Esophagus squamous epithelium (tissue), 5 donors: Measurements from ENCODE around the gene SPATS2. TPM values are rescaled to one million over a fixed set of nuclear protein-coding genes. Genes with fewer than 3 reads are reported as not detected.
"Not testable (repeated sequence)": the region's sequence is repeated elsewhere in the genome, so short reads cannot be mapped to it uniquely, and the experiment has no call there.

Experiments used
- DNase-seq: peaks from one replicate; lab custom pipeline; 2025; lab: John Stamatoyannopoulos, UW
- H3K27ac ChIP-seq, 4 donors: fragments of 200-600 bp; sonication (generic); one replicate each; pipeline ENCODE4 v1.5.1; 2016 to 2019; ENCODE audit warnings: mild to moderate bottlenecking in 1 of 4
- H3K27me3 ChIP-seq, 4 donors: fragments of 200-600 bp; sonication (generic); 1 replicate in 3 of 4; 2 replicates in 1 of 4; pipeline versions ENCODE4 v1.5.1 to v1.6.0; 2017 to 2021; ENCODE audit warnings: antibody characterized with exemption in 1 of 4
- H3K36me3 ChIP-seq, 3 donors: fragments of 200-600 bp; sonication (generic); one replicate each; pipeline ENCODE4 v1.5.1; 2016 to 2019
- H3K4me1 ChIP-seq, 3 donors: fragments of 200-600 bp; sonication (generic); one replicate each; pipeline ENCODE4 v1.5.1; 2017 to 2019
- H3K4me3 ChIP-seq, 4 donors: fragments of 200-600 bp; sonication (generic); 1 replicate in 3 of 4; 2 replicates in 1 of 4; pipeline ENCODE4 v1.5.1; 2016 to 2019; ENCODE audit warnings: mild to moderate bottlenecking in 2 of 4, moderate library complexity in 1 of 4
- H3K9me3 ChIP-seq, 3 donors: fragments of 200-600 bp; sonication (generic); one replicate each; pipeline ENCODE4 v1.5.1; 2016 to 2019
- POLR2A ChIP-seq, 4 donors: fragments of 450-650 bp; IDR thresholded peaks; one replicate each; pipeline ENCODE4 v1.6.1; 2017; ENCODE audit warnings: antibody characterized with exemption in 4 of 4, mild to moderate bottlenecking in 4 of 4, moderate library complexity in 3 of 4
- WGBS, 2 donors: methylation state at CpG; one replicate each; pipeline ENCODE4 v1.1.5; 2018; 5-methylcytosine and 5-hydroxymethylcytosine counted together
- intact Hi-C: fragments of 100-400 bp; cut with DNase I; formaldehyde crosslinking; loops from one replicate; pipeline ENCODE4 v1.15.0; 2022
- total RNA-seq, 4 donors: library from RNA; depleted of rRNA; stranded (reverse); fragments of >200 nt; gene quantifications; one replicate each; pipeline ENCODE4 v1.1.0, GENCODE V29; 2016
- TF ChIP-seq, protein P1 (sequence below), 6 experiments: fragments of 450-650 bp in 4 of 6; fragments of 200-600 bp in 2 of 6; sonication (generic) in 2 of 6; IDR thresholded peaks; one replicate each; pipeline ENCODE4 v1.5.1; 2016 to 2019; ENCODE audit warnings: antibody characterized with exemption in 6 of 6, mild to moderate bottlenecking in 4 of 6, moderate library complexity in 4 of 6
- donor health status: DM: yes; HTN: yes; CAD: no.

Gene SPATS2
- total RNA-seq, 4 donors from 2014 or later: 4.8 to 9.8 (median 8.5) TPM

DNA sequence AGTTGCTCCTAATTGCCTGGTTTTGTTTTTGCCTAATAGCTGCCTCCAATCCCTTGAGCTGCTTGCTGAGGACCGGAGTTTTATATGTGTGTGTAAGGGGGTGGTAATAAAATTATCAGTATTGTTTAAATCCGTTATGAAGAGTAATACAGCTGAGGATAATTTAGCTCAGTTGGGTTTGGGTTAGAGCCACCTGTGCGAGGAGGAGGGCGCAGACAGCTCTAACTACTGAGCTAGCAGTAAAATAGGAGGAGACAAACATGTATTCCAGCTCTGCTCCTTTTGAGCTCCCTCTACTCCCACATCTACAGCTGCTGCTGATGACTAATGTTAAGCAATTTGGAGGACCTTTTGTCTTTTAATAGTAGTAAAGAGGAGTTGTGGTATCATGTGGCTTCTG is 61.5 kb downstream of the SPATS2 start:
- no peak overlapping the region for H3K4me3 ChIP-seq
- no peaks in the 10 kb centered on the region for H3K4me1 ChIP-seq
- TF ChIP-seq POLR2A (IDR thresholded peaks at IDR 0.05): no peak
- no peak for DNase-seq
- WGBS, 2 donors: 58 to 66% methylated on average over 4 of the region's 4 CpGs
- intact Hi-C loops: no loop called here
- H3K9me3 ChIP-seq: no peaks in the 10 kb centered on the region
- H3K27me3 ChIP-seq: no peaks in the 10 kb centered on the region
- H3K27ac ChIP-seq: no peak overlapping the region
- peaks cover 0 to 10% (median 0%) of the 10 kb centered on the region in 3 donors for H3K36me3 ChIP-seq

DNA sequence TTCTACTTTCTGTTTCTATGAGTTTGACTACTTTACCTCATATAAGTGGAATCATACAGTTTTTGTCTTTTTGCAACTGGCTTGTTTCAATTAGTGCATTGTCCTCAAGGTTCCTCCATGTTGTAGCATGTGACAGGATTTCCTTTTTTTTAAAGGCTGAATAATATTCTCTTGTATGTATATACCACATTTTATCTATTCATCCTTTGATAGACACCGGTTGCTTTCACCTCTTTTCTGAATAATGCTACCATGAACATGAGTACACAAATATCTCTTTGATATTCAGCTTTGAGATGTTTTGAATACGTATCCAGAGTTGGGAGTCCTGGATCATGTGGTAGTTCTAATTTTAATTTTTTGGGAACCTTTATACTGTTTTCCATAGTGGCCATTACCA is 65.4 kb downstream of the SPATS2 start:
- intact Hi-C loops: no loop called here
- WGBS, 2 donors: 89% methylated on average over 2 of the region's 2 CpGs

DNA sequence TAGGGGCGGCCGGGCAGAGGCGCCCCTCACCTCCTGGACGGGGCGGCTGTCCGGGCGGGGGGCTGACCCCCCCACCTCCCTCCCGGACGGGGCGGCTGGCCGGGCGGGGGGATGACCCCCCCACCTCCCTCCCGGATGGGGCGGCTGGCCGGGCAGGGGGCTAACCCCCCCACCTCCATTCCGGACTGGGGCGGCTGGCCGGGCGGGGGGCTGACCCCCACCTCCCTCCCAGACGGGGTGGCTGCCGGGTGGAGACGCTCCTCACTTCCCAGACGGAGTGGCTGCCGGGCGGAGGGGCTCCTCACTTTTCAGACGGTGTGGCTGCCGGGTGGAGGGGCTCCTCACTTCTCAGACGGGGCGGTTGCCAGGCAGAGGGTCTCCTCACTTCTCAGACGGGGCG is 69.5 kb downstream of the SPATS2 start:
- WGBS, 2 donors: no CpG with 5 or more reads among the region's 31 CpGs
- H3K36me3 ChIP-seq, intact Hi-C loops, H3K4me3 ChIP-seq, DNase-seq, H3K27ac ChIP-seq, H3K9me3 ChIP-seq, H3K4me1 ChIP-seq, H3K27me3 ChIP-seq: not testable (repeated sequence)

More for the DNA sequence above, 65.4 kb downstream of the SPATS2 start:
- Histone ChIP-seq H3K27ac (no peak overlapping the region), H3K27me3 (no peaks in the 10 kb centered on the region), H3K9me3 (no peaks in the 10 kb centered on the region), H3K4me3 (no peak overlapping the region), H3K4me1 (no peaks in the 10 kb centered on the region), H3K36me3 (no peaks in the 10 kb centered on the region)
- TF ChIP-seq, protein P1, sequence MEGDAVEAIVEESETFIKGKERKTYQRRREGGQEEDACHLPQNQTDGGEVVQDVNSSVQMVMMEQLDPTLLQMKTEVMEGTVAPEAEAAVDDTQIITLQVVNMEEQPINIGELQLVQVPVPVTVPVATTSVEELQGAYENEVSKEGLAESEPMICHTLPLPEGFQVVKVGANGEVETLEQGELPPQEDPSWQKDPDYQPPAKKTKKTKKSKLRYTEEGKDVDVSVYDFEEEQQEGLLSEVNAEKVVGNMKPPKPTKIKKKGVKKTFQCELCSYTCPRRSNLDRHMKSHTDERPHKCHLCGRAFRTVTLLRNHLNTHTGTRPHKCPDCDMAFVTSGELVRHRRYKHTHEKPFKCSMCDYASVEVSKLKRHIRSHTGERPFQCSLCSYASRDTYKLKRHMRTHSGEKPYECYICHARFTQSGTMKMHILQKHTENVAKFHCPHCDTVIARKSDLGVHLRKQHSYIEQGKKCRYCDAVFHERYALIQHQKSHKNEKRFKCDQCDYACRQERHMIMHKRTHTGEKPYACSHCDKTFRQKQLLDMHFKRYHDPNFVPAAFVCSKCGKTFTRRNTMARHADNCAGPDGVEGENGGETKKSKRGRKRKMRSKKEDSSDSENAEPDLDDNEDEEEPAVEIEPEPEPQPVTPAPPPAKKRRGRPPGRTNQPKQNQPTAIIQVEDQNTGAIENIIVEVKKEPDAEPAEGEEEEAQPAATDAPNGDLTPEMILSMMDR (IDR thresholded peaks at IDR 0.05): no peak
- TF ChIP-seq POLR2A (IDR thresholded peaks at IDR 0.05): no peak
- no peak for DNase-seq

DNA sequence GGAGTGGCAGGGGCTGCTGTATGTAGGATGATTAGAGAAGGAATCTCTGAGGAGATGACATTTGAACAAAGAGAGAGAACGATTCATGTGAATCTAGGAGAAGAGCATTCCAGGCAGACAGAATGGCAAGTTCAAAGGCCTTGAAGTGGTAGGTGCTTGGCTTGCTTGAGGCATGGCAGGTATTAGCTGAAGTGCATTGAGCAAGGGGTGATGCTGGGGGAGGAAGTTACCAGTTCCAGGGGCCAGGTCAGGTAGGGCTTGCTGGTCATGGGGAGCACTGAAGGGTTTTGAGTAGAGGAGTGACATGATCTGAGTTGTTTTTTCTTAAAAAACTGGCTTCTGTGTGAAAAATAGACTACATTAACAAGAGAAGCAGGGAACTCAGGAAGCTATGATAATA is 71.8 kb downstream of the SPATS2 start:
- H3K4me1 ChIP-seq: no peaks in the 10 kb centered on the region
- TF ChIP-seq POLR2A (IDR thresholded peaks at IDR 0.05): no peak
- TF ChIP-seq, protein P1 (IDR thresholded peaks at IDR 0.05): no peak
- no peaks in the 10 kb centered on the region for H3K36me3 ChIP-seq
- H3K27ac ChIP-seq: no peak overlapping the region
- intact Hi-C loops: no loop called here
- no peaks in the 10 kb centered on the region for H3K9me3 ChIP-seq
- WGBS, 2 donors: 85 to 89% methylated on average over 1 of the region's 1 CpG
- no peak overlapping the region for H3K4me3 ChIP-seq
- DNase-seq: no peak
- no peaks in the 10 kb centered on the region for H3K27me3 ChIP-seq

DNA sequence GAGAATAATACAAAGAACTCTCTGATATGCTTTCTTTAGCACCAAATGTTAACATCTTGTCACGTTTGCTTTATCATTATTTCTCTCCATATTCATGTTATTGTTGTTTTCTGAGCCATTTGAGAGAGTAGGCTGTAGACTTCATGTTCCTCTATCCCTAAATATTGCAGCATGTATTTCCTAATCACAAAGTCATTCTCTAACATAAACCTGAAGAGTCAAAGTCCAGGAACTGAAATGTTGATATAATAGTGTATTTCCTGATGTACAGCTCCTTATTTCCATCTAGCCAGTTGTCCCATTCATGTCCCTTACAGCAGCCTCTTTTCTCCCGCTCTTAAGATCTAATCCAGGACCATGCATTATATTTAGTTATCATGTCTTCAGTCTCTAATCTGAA is 72.8 kb downstream of the SPATS2 start:
- 76 to 95% methylated on average over 2 of the region's 2 CpGs for WGBS, 2 donors
- Histone ChIP-seq H3K27ac (no peak overlapping the region), H3K36me3 (no peaks in the 10 kb centered on the region), H3K27me3 (no peaks in the 10 kb centered on the region), H3K9me3 (no peaks in the 10 kb centered on the region), H3K4me3 (no peak overlapping the region), H3K4me1 (no peaks in the 10 kb centered on the region)
- no peak for DNase-seq
- TF ChIP-seq, protein P1 (IDR thresholded peaks at IDR 0.05): no peak
- no peak for TF ChIP-seq POLR2A (IDR thresholded peaks at IDR 0.05)
- intact Hi-C loops: no loop called here

DNA sequence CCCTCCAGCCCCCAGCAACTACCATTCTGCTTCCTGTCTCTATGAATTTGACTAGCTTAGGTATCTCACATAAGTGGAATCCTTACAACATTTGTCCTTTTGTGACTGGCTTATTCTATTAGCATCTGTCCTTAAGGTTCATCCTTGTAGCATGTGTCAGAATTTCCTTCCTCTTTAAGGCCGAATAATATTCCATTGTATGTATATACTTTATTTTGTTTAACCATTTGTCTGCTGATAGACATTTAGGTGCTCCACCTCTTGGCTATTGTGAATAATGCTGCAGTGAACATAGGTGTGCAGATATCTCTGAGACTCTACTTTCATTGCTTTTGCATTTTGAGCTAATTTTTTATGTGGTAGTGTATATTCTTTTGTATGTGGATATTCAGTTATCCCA is 75.7 kb downstream of the SPATS2 start:
- intact Hi-C loops: no loop called here
- no peaks in the 10 kb centered on the region for H3K9me3 ChIP-seq
- TF ChIP-seq, protein P1 (IDR thresholded peaks at IDR 0.05): no peak
- TF ChIP-seq POLR2A (IDR thresholded peaks at IDR 0.05): no peak
- no peak overlapping the region for H3K4me3 ChIP-seq
- H3K27ac ChIP-seq: no peak overlapping the region
- no peak for DNase-seq
- no peaks in the 10 kb centered on the region for H3K4me1 ChIP-seq
- H3K36me3 ChIP-seq: no peaks in the 10 kb centered on the region
- WGBS, 2 donors: 71 to 79% methylated on average over 1 of the region's 1 CpG
- H3K27me3 ChIP-seq: no peaks in the 10 kb centered on the region
